ENCODE results near the gene HEPHL1. TPM values are rescaled to one million over a fixed set of nuclear protein-coding genes. Genes with fewer than 3 reads are reported as not detected.
A peak's percentile ranks its signal among the peaks of the same experiment; 100 is the strongest.

Gene HEPHL1
- total RNA-seq, 1 donor from 2014 or later = not detected

DNA sequence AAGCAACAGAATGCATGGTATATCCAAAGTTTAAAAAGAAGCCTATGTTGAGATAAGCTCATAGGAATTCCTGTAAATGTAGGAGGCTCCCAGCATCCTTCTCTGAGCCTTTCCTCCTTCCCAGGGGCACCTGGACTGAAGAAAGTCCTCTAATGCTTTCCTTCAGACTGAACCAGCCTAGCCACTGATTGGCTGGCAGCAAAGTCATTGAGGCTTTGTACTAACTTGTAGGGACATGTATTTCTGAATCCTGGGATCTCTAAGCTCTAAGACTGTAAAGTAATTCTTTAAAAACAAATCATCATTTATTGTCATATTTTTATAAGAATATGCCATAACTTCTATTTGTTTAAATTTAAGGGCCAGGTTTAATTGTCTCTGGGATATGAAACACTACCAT lies 83.6 kb downstream of the HEPHL1 start:
- no peaks in the 10 kb centered on the region for H3K4me1 Mint-ChIP-seq (ENCODE audit: low read depth)
- H3K36me3 Mint-ChIP-seq (ENCODE audit: low read depth) = peaks cover 1% of the 10 kb centered on the region
- H3K9me3 Mint-ChIP-seq (ENCODE audit: low read depth) = peaks cover 9% of the 10 kb centered on the region
- H3K27me3 Mint-ChIP-seq (ENCODE audit: low read depth) = peaks cover 7% of the 10 kb centered on the region
- DNase-seq (ENCODE audit: low spot score) = no peak
- H3K4me3 Mint-ChIP-seq (ENCODE audit: unreplicated experiment) = no peak overlapping the region
- H3K27ac Mint-ChIP-seq (ENCODE audit: unreplicated experiment) = no peak overlapping the region
- TF ChIP-seq, protein P1, sequence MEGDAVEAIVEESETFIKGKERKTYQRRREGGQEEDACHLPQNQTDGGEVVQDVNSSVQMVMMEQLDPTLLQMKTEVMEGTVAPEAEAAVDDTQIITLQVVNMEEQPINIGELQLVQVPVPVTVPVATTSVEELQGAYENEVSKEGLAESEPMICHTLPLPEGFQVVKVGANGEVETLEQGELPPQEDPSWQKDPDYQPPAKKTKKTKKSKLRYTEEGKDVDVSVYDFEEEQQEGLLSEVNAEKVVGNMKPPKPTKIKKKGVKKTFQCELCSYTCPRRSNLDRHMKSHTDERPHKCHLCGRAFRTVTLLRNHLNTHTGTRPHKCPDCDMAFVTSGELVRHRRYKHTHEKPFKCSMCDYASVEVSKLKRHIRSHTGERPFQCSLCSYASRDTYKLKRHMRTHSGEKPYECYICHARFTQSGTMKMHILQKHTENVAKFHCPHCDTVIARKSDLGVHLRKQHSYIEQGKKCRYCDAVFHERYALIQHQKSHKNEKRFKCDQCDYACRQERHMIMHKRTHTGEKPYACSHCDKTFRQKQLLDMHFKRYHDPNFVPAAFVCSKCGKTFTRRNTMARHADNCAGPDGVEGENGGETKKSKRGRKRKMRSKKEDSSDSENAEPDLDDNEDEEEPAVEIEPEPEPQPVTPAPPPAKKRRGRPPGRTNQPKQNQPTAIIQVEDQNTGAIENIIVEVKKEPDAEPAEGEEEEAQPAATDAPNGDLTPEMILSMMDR (IDR thresholded peaks at IDR 0.05) = no peak

DNA sequence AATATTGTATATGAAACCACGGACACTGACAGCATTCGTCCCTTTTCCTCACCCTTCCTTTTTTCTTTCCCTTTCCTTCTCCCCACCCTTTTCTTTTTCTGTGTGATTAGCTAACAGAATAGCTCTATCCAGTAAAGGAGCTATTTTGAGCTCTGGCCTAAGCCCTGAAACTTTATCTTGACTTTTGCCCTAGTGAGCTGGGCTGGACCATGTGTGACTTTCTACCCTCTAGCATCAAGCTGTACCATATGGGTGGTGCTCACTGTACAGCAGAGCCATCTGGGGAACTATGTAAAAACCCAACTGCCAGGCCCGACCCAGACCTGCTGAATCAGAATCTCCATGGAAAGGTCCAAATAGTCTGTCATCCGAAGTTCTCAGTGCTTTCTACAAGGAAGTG lies 85.6 kb downstream of the HEPHL1 start:
- no peaks in the 10 kb centered on the region for H3K4me1 Mint-ChIP-seq (ENCODE audit: low read depth)
- peaks cover 1% of the 10 kb centered on the region for H3K36me3 Mint-ChIP-seq (ENCODE audit: low read depth)
- TF ChIP-seq, protein P1 (IDR thresholded peaks at IDR 0.05) = no peak
- peaks cover 9% of the 10 kb centered on the region for H3K27me3 Mint-ChIP-seq (ENCODE audit: low read depth)
- no peak overlapping the region for H3K4me3 Mint-ChIP-seq (ENCODE audit: unreplicated experiment)
- H3K27ac Mint-ChIP-seq (ENCODE audit: unreplicated experiment) = no peak overlapping the region
- no peak for DNase-seq (ENCODE audit: low spot score)
- peaks cover 9% of the 10 kb centered on the region for H3K9me3 Mint-ChIP-seq (ENCODE audit: low read depth)

DNA sequence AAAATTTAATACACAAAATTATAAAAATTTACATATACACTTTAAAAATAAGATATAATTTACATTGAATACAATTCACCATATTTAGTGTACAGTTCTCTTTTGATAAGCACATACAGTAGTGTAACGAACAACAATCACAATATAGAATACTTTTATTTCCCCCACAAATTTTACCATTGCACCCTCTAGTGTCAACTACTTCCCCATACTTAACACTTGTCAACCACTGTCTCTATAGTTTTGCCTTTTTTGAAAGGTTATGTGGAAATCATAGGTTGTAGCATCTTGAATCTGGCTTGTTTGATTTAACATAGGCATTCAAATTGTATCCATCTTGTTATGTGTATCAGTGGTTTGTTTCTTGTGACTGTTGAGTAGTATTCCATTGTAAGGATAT lies 86.2 kb downstream of the HEPHL1 start:
- Mint-ChIP-seq H3K27ac (ENCODE audit: unreplicated experiment) (no peak overlapping the region), H3K9me3 (ENCODE audit: low read depth) (peaks cover 9% of the 10 kb centered on the region), H3K4me3 (ENCODE audit: unreplicated experiment) (no peak overlapping the region), H3K4me1 (ENCODE audit: low read depth) (peaks cover 2% of the 10 kb centered on the region), H3K36me3 (ENCODE audit: low read depth) (peaks cover 1% of the 10 kb centered on the region), H3K27me3 (ENCODE audit: low read depth) (peaks cover 9% of the 10 kb centered on the region)
- no peak for DNase-seq (ENCODE audit: low spot score)
- TF ChIP-seq, protein P1 (IDR thresholded peaks at IDR 0.05) = peak; percentile 58

DNA sequence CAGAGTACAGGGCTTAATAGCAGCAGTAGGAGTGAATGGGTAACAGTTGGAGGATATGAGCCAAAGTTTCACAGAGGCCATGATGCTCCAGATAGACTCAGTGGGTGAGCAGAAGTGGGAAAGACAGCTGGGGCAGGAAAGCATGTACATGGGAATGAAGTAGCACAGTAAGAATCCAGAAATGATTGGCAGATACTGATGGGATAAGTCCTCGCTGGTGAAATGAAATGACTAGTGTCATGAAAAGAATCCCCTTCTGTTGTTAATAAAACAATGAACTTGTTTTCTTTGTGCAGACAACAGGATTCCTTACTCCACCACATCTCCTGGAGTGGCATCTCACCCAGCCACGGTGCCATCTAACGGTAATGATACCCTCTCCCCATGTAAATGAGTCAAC lies 90.1 kb downstream of the HEPHL1 start:
- Mint-ChIP-seq H3K4me3 (ENCODE audit: unreplicated experiment) (no peak overlapping the region), H3K36me3 (ENCODE audit: low read depth) (no peaks in the 10 kb centered on the region), H3K9me3 (ENCODE audit: low read depth) (peaks cover 6% of the 10 kb centered on the region), H3K27me3 (ENCODE audit: low read depth) (peaks cover 5% of the 10 kb centered on the region), H3K4me1 (ENCODE audit: low read depth) (peaks cover 9% of the 10 kb centered on the region), H3K27ac (ENCODE audit: unreplicated experiment) (no peak overlapping the region)
- TF ChIP-seq, protein P1 (IDR thresholded peaks at IDR 0.05) = no peak
- no peak for DNase-seq (ENCODE audit: low spot score)

DNA sequence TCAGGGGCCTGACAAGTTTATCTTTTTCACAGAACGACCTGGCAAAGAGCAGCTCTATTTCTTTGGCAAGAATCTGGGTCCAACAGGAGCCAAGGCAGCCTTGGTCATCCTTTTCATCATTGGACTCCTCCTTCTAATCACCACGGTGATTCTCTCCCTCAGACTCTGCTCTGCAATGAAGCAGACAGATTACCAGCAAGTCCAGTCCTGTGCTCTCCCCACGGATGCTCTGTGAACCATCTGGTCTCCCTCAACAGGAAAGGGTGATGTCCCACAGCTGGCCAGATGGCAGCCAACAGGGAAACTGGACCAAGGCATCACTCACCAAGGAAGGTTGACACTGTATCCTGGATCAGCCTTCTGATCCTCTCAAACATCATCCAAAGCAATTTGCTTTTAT lies 90.5 kb downstream of the HEPHL1 start:
- no peak for DNase-seq (ENCODE audit: low spot score)
- Mint-ChIP-seq H3K27me3 (ENCODE audit: low read depth) (peaks cover 5% of the 10 kb centered on the region), H3K27ac (ENCODE audit: unreplicated experiment) (no peak overlapping the region), H3K4me1 (ENCODE audit: low read depth) (peaks cover 11% of the 10 kb centered on the region), H3K4me3 (ENCODE audit: unreplicated experiment) (no peak overlapping the region), H3K36me3 (ENCODE audit: low read depth) (no peaks in the 10 kb centered on the region), H3K9me3 (ENCODE audit: low read depth) (peaks cover 6% of the 10 kb centered on the region)
- TF ChIP-seq, protein P1 (IDR thresholded peaks at IDR 0.05) = no peak

Data from chondrocyte (in vitro differentiated cells).